HepG2 (cell line): ENCODE measurements around the gene TEX48. TPM values are rescaled to one million over a fixed set of nuclear protein-coding genes. Genes with fewer than 3 reads are reported as not detected.

ENCODE experiments used
- ATAC-seq: fragments of 200-7000 bp; cut with Tn5 transposase; 3 replicates; pipeline ENCODE4 v1.9.1; 2020; ENCODE audit warnings: mild to moderate bottlenecking, moderate library complexity
- BruUV-seq: library from RNA; stranded (reverse); fragments of 400-500 nt; replicated peaks from 2 replicates; lab custom pipeline; 2021; lab: Mats Ljungman, UMichigan
- CTCF ChIA-PET: fragments of 300-600 bp; formaldehyde crosslinking; extraction: SDS; loops from one replicate; lab custom pipeline; 2021; ENCODE audit warnings: low total read pairs, inconsistent platforms, low intra/inter-chr PET ratio; lab: Yijun Ruan, JAX
- POLR2A ChIA-PET: fragments of 350-600 bp; sonication (Branson Sonifier 250); formaldehyde crosslinking; loops from one replicate; lab custom pipeline; 2020; ENCODE audit warnings: antibody characterized with exemption, inconsistent platforms; lab: Yijun Ruan, JAX
- DNase-seq: peaks from one replicate; pipeline ENCODE4 v3.0.0-alpha.2; 2015; ENCODE audit warnings: low spot score
- FAIRE-seq: peaks from 3 replicates; lab custom pipeline; 2011; peaks lifted over from hg19 to GRCh38; lab: Jason Lieb, UNC
- H2AFZ ChIP-seq: one replicate; pipeline ENCODE4 v1.6.1; 2011; ENCODE audit warnings: low read length, inconsistent platforms
- H3K27ac ChIP-seq: fragments of 300-600 bp; 3 replicates; pipeline ENCODE4 v1.8.0; 2011; ENCODE audit warnings: mixed run types, mild to moderate bottlenecking, mixed read lengths, low read length, inconsistent platforms; ENCODE audit not compliant: insufficient read depth; ENCODE audit errors: extremely low read length
- H3K27me3 ChIP-seq, 2 experiments: fragments of 200-600 bp in 1 of 2; 2 replicates in 1 of 2; 3 replicates in 1 of 2; pipeline versions ENCODE4 v1.6.0 to v1.8.0; 2011; ENCODE audit warnings: low read length in 2 of 2, mild to moderate bottlenecking in 2 of 2, moderate library complexity in 2 of 2, inconsistent platforms in 1 of 2; ENCODE audit not compliant: insufficient read depth in 2 of 2, control insufficient read depth in 1 of 2
- H3K36me3 ChIP-seq, 2 experiments: fragments of 200-600 bp in 1 of 2; replicated peaks in 1 of 2; 2 replicates in 1 of 2; 3 replicates in 1 of 2; pipeline versions ENCODE4 v1.5.1 to v1.8.0; 2011; ENCODE audit warnings: low read length in 2 of 2, inconsistent platforms in 1 of 2; ENCODE audit not compliant: insufficient read depth in 2 of 2, control insufficient read depth in 1 of 2
- H3K4me1 ChIP-seq: 2 replicates; pipeline ENCODE4 v1.5.1; 2012; ENCODE audit warnings: low read length, inconsistent platforms; ENCODE audit not compliant: insufficient read depth
- H3K4me2 ChIP-seq: 2 replicates; pipeline ENCODE4 v1.6.0; 2011; ENCODE audit warnings: low read depth, low read length, inconsistent platforms
- H3K4me3 ChIP-seq, 3 experiments: fragments of 200-600 bp in 1 of 3; sonication (generic), shearing (Covaris generic) in 1 of 3; replicated peaks in 1 of 3; 2 replicates each; pipeline ENCODE4 v1.5.1; 2011 to 2016; ENCODE audit warnings: low read length in 3 of 3, inconsistent platforms in 2 of 3, low read depth in 2 of 3, mild to moderate bottlenecking in 2 of 3, control low read depth in 1 of 3, mixed read lengths in 1 of 3; ENCODE audit not compliant: insufficient read depth in 1 of 3
- H3K79me2 ChIP-seq: one replicate; pipeline ENCODE4 v1.6.1; 2011; ENCODE audit warnings: low read length, inconsistent platforms; ENCODE audit not compliant: insufficient read depth
- H3K9ac ChIP-seq: 2 replicates; pipeline ENCODE4 v1.6.0; 2011; ENCODE audit warnings: mild to moderate bottlenecking, low read depth, low read length, inconsistent platforms; ENCODE audit not compliant: insufficient read depth
- H3K9me3 ChIP-seq: 2 replicates; pipeline ENCODE4 v1.5.1; 2012; ENCODE audit warnings: mild to moderate bottlenecking, low read length
- H4K20me1 ChIP-seq: 2 replicates; pipeline ENCODE4 v1.6.0; 2011; ENCODE audit warnings: inconsistent platforms, mild to moderate bottlenecking, low read length, moderate library complexity; ENCODE audit not compliant: insufficient read depth
- AGO1 ChIP-seq: fragments of 200-400 bp; formaldehyde crosslinking; IDR thresholded peaks from 2 replicates; pipeline ENCODE4 v1.6.1; 2017; ENCODE audit warnings: mild to moderate bottlenecking, low read depth, low read length, moderate library complexity; ENCODE audit not compliant: poor library complexity, severe bottlenecking
- BHLHE40 ChIP-seq: IDR thresholded peaks from 2 replicates; pipeline ENCODE4 v1.6.1; 2011; ENCODE audit warnings: low read length, improper control_type of control experiment
- CCDC6 ChIP-seq: sonication (generic); formaldehyde crosslinking; IDR thresholded peaks from 2 replicates; pipeline ENCODE4 v1.8.1; 2022; ENCODE audit warnings: mild to moderate bottlenecking, missing genetic modification reagents, moderate library complexity
- HDAC1 ChIP-seq: sonication (generic); formaldehyde crosslinking; IDR thresholded peaks from 2 replicates; pipeline ENCODE4 v1.5.1; 2020; ENCODE audit warnings: mild to moderate bottlenecking, missing genetic modification reagents
- IKZF4 ChIP-seq: sonication (generic); formaldehyde crosslinking; IDR thresholded peaks from 2 replicates; pipeline ENCODE4 v1.5.1; 2020; ENCODE audit warnings: borderline replicate concordance, mild to moderate bottlenecking, low read depth, missing genetic modification reagents; ENCODE audit errors: not compliant biosample characterization
- ISX ChIP-seq: sonication (generic); formaldehyde crosslinking; conservative IDR thresholded peaks from 2 replicates; pipeline ENCODE4 v1.5.0; 2020; ENCODE audit warnings: missing genetic modification reagents
- NR2F2 ChIP-seq: IDR thresholded peaks from 2 replicates; pipeline ENCODE4 v1.6.1; 2012; ENCODE audit warnings: low read depth, inconsistent platforms, borderline replicate concordance
- SMARCC2 ChIP-seq: fragments of 450-650 bp; IDR thresholded peaks from 2 replicates; pipeline ENCODE4 v1.6.1; 2017; ENCODE audit warnings: antibody characterized with exemption, mild to moderate bottlenecking
- ZNF883 ChIP-seq: sonication (generic); formaldehyde crosslinking; IDR thresholded peaks from 2 replicates; pipeline ENCODE4 v1.5.1; 2020; ENCODE audit warnings: mild to moderate bottlenecking, missing genetic modification reagents; ENCODE audit errors: not compliant biosample characterization
- ZSCAN31 ChIP-seq: sonication (generic); formaldehyde crosslinking; IDR thresholded peaks from 2 replicates; pipeline ENCODE4 v1.5.0; 2020; ENCODE audit warnings: low read depth, mild to moderate bottlenecking, missing genetic modification reagents
- WGBS: methylation state at CpG from one replicate; pipeline ENCODE4 v1.1.6; 2017; ENCODE audit warnings: low lambda C conversion rate; 5-methylcytosine and 5-hydroxymethylcytosine counted together
- in situ Hi-C: cut with HindIII; loops from 2 replicates; pipeline ENCODE4 v1.10.0; 2017; ENCODE audit warnings: low pct_unique_long_range_greater_than_20kb; ENCODE audit not compliant: extremely low pct_ligation_motif_present
- intact Hi-C: fragments of 100-400 bp; cut with micrococcal nuclease; formaldehyde crosslinking; loops from one replicate; pipeline ENCODE4 v1.10.0; 2022; ENCODE audit not compliant: unreplicated experiment
- polyA plus RNA-seq, 8 experiments: library from polyadenylated mRNA; depleted of rRNA in 3 of 8; stranded (reverse) in 7 of 8; unstranded in 1 of 8; fragments of >200 nt; fragmentation: Illumina TruSeq in 4 of 8; extraction: Trizol in 4 of 8; gene quantifications; 2 replicates each; pipeline versions ENCODE4 v1.2.1 to v1.2.3, GENCODE V29; 2011 to 2016; ENCODE audit warnings: low read depth in 4 of 8, missing spikeins in 1 of 8, mixed read lengths in 1 of 8; ENCODE audit not compliant: insufficient read depth in 1 of 8
- total RNA-seq, 5 experiments: library from RNA; depleted of rRNA; stranded (reverse); fragments of >200 nt; fragmentation: Illumina TruSeq; extraction: Trizol; gene quantifications; 2 replicates each; pipeline ENCODE4 v1.2.3, GENCODE V29; 2016; ENCODE audit warnings: low read depth in 1 of 5
- TF ChIP-seq, protein P1 (sequence below): sonication (generic); formaldehyde crosslinking; IDR thresholded peaks from 2 replicates; pipeline ENCODE4 v1.4.0; 2020; ENCODE audit warnings: missing genetic modification reagents

TEX48 gene
- total and polyA plus RNA-seq, 2 of the 13 experiments (the other 11 are each of a cell fraction or from before 2014, with no cell fraction given), result not detected

DNA sequence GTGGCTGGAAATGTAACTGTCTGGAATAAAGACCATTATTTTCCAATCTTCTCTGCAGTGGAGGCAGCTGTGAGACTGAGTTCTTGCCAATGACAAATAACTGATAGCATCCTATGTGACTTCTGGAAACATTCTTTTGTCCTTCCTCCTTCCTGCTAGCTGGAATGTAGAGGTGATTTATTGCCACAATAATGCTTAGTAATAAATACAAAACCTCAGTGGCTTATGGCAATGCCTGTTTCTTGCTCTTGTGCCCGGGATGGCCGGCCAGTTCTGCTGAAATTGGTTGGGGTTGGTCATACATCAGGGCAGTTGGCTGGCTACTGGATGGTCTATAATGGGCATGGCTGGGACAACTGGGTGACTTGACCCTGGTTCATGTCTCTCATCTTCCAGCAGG, 12.2 kb upstream of the TEX48 start:
- ATAC-seq (no peak), FAIRE-seq (no peak), DNase-seq (no peak)
- WGBS, result 100% methylated on average over 1 of the region's 2 CpGs
- H3K9ac ChIP-seq, result no peak overlapping the region
- H3K27me3 ChIP-seq, result peaks cover 0 to 14% of the 10 kb centered on the region in 2 experiments; a peak in 2 of 5 replicates
- no peak overlapping the region for H3K4me2 ChIP-seq
- H3K4me1 ChIP-seq, result no peaks in the 10 kb centered on the region
- ChIA-PET CTCF (no interaction called here), POLR2A (no interaction called here)
- H2AFZ ChIP-seq, result no peak overlapping the region
- H3K79me2 ChIP-seq, result no peaks in the 10 kb centered on the region
- intact Hi-C loops (no loop called here), in situ Hi-C loops (no loop called here)
- no peaks in the 10 kb centered on the region for H4K20me1 ChIP-seq
- no peak overlapping the region for H3K4me3 ChIP-seq
- no peak overlapping the region for H3K27ac ChIP-seq
- TF ChIP-seq SMARCC2 (no peak), ZSCAN31 (CRISPR knock-in tag) (no peak), BHLHE40 (no peak), AGO1 (no peak), IKZF4 (CRISPR knock-in tag) (no peak), ZNF883 (no peak), HDAC1 (CRISPR knock-in tag) (no peak), CCDC6 (CRISPR knock-in tag) (no peak), NR2F2 (no peak), ISX (CRISPR knock-in tag) (no peak)
- TF ChIP-seq, protein P1, sequence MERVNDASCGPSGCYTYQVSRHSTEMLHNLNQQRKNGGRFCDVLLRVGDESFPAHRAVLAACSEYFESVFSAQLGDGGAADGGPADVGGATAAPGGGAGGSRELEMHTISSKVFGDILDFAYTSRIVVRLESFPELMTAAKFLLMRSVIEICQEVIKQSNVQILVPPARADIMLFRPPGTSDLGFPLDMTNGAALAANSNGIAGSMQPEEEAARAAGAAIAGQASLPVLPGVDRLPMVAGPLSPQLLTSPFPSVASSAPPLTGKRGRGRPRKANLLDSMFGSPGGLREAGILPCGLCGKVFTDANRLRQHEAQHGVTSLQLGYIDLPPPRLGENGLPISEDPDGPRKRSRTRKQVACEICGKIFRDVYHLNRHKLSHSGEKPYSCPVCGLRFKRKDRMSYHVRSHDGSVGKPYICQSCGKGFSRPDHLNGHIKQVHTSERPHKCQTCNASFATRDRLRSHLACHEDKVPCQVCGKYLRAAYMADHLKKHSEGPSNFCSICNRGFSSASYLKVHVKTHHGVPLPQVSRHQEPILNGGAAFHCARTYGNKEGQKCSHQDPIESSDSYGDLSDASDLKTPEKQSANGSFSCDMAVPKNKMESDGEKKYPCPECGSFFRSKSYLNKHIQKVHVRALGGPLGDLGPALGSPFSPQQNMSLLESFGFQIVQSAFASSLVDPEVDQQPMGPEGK, result no peak
- no peaks in the 10 kb centered on the region for H3K9me3 ChIP-seq
- no TSS peak for BruUV-seq
- H3K36me3 ChIP-seq, result no peaks in the 10 kb centered on the region
